Subcutaneous abdominal adipose tissue (tissue), 5 donors: ENCODE measurements around the gene DHRS2.
A peak's percentile ranks its signal among the peaks of the same experiment; 100 is the strongest.
"Not testable (repeated sequence)": the region's sequence is repeated elsewhere in the genome, so short reads cannot be mapped to it uniquely, and the experiment has no call there.

Experiments
- H3K27ac ChIP-seq: one replicate; pipeline ENCODE4 v1.7.0; 2013; ENCODE audit warnings: low read depth, mild to moderate bottlenecking, inconsistent platforms, low read length, moderate library complexity
- H3K27me3 ChIP-seq, 5 donors: one replicate each; pipeline ENCODE4 v1.7.0; 2013; ENCODE audit warnings: low read length in 5 of 5, inconsistent platforms in 1 of 5; ENCODE audit not compliant: control insufficient read depth in 5 of 5, insufficient read depth in 4 of 5
- H3K36me3 ChIP-seq, 5 donors: one replicate each; pipeline ENCODE4 v1.7.0; 2013; ENCODE audit warnings: low read length in 5 of 5; ENCODE audit not compliant: control insufficient read depth in 5 of 5, insufficient read depth in 5 of 5
- H3K4me1 ChIP-seq, 5 donors: one replicate each; pipeline ENCODE4 v1.7.0; 2013; ENCODE audit warnings: low read length in 5 of 5, mild to moderate bottlenecking in 3 of 5, moderate library complexity in 1 of 5; ENCODE audit not compliant: control insufficient read depth in 5 of 5, insufficient read depth in 5 of 5
- H3K4me3 ChIP-seq, 5 donors: one replicate each; pipeline ENCODE4 v1.7.0; 2013; ENCODE audit warnings: low read length in 5 of 5, low read depth in 1 of 5
- H3K9ac ChIP-seq, 5 donors: one replicate each; pipeline ENCODE4 v1.7.0; 2013; ENCODE audit warnings: low read length in 5 of 5, mild to moderate bottlenecking in 4 of 5, moderate library complexity in 3 of 5
- H3K9me3 ChIP-seq, 5 donors: one replicate each; pipeline ENCODE4 v1.7.0; 2013; ENCODE audit warnings: low read length in 5 of 5; ENCODE audit not compliant: control insufficient read depth in 5 of 5
- donor health status: healthy.
- donor health status: healthy.
- donor health status: healthy.
- donor health status: healthy.
- donor health status: healthy.

The DHRS2 gene

DNA sequence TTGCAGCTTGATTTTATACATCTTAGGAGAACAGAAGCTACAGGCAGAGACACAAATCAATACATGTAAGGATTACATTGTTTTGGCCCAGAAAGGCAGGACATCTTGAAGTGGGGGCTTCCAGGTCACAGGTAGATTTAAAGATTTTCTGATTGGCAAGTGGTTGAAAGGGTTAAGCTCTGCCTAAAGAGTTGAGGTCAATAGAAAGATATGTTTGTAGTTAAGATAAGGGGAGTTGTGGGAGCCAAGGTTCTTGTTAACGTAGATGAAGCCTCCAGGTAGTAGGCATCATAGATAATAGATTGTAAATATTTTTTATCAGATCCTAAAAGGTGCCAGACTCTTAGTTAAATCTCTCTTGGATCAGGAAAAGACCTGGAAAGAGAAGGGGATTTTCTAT is 5.5 kb upstream of the DHRS2 start:
- no peak overlapping the region for H3K4me3 ChIP-seq
- H3K27me3 ChIP-seq: peaks cover 0 to 3% (median 0%) of the 10 kb centered on the region in 5 donors
- peaks cover 0 to under 1% (median 0%) of the 10 kb centered on the region in 5 donors for H3K9me3 ChIP-seq
- peaks cover 0 to 8% (median 4%) of the 10 kb centered on the region in 5 donors for H3K4me1 ChIP-seq
- H3K27ac ChIP-seq: no peak overlapping the region
- no peaks in the 10 kb centered on the region for H3K36me3 ChIP-seq
- no peak overlapping the region for H3K9ac ChIP-seq

DNA sequence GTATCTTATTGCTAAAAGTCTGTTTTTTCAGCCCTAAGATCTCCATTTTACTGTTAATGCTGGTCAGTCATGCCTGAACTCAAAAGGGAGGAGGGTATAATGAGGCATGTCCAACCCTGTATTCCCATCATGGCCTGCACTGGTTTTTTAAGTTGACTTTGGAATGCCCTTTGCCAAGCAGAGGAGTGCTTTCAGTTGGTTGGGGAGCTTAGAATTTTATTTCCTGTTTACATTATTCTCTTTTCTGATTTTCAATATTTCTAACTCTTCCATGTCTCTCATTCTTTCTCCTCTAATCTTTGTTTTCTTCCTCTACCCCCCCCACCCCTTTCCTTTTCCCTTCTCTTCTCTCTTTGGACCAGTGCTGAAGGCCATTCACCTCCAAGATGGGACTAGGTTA is 4.9 kb upstream of the DHRS2 start:
- no peak overlapping the region for H3K27ac ChIP-seq
- peaks cover 0 to 3% (median 0%) of the 10 kb centered on the region in 5 donors for H3K27me3 ChIP-seq
- H3K4me1 ChIP-seq: peaks cover 0 to 8% (median 4%) of the 10 kb centered on the region in 5 donors
- H3K36me3 ChIP-seq: no peaks in the 10 kb centered on the region
- no peak overlapping the region for H3K9ac ChIP-seq
- H3K4me3 ChIP-seq: no peak overlapping the region
- peaks cover 0 to 2% (median 0%) of the 10 kb centered on the region in 5 donors for H3K9me3 ChIP-seq

DNA sequence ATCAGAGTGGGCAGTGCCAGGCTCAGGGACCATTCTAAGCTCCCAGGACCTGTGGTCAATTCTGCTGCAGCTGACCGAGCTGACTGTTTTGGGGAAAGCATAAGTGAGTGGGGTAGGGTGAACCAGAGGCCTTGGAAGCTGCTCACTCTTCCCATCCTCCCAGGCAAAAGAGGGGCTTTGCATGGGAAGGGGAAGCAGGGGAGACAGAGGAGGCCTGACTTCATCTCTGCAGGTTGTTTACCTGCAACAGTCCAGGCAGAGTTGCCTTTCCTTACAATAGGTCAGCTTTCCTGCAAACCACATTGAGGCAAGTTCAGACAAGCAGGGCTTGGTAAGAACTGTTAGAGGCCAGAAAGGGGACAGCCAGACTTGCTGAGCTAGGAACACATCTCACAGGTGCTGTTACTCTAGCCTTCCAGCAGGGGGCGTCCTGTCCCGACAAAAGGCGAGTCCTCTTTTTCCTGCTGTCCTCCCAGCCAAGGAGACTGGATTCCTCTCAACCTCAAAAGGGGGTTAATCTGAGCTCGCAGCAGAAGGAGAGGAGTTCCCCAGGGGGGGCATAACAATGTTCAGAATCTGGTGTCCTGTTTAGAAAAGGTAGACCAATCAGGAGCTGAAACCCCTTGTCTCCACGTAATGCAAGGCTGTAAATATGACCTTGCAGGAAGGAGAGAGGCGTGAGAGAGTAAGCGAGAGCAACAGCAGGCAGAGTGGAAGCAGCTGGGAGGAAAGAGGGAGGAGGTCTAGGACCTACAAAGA is 4.3 kb upstream of the DHRS2 start:
- Histone ChIP-seq H3K36me3 (no peaks in the 10 kb centered on the region), H3K4me3 (peak overlapping the region in 3 of 5 donors; percentile 33 to 57 (median 45)), H3K9me3 (peaks cover 0 to 5% (median 0%) of the 10 kb centered on the region in 5 donors), H3K27me3 (peaks cover 0 to 3% (median 0%) of the 10 kb centered on the region in 5 donors), H3K9ac (no peak overlapping the region), H3K27ac (no peak overlapping the region), H3K4me1 (peaks cover 0 to 8% (median 4%) of the 10 kb centered on the region in 5 donors)

DNA sequence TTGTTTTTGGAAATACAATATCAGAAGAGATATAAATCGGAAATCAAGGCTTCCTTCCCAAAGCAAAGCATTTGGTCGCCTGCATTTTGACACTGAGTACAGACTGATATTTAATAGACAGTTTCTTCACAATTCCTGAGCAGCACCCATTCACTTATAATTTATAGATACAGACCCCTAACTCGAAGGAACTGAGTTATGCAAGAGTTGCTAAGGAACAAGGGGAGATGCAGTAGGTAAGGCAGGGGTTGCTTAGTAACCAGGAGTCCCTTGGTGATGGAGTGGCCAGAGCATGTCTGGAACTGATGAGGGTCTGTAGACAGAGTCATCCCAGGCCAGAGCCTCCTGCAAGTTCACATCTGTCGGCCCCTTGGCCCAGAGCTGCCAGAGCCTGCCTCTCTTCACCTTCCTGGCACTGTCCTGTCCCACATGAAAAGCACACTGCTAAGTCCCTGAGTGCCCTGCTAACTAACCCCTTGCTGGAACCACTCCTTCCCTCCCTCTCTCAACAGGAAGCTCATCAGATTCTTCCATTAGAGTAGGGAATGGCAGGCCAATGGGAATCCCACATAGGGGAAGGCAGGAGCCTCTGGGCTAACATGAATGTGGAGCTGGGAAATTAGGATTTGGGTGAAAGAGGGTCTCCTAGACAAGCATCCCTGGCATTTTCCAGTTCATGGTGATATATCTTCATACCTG is 3.6 kb upstream of the DHRS2 start:
- H3K27me3 ChIP-seq: peaks cover 0 to 3% (median 0%) of the 10 kb centered on the region in 5 donors
- H3K9ac ChIP-seq: no peak overlapping the region
- no peaks in the 10 kb centered on the region for H3K36me3 ChIP-seq
- peaks cover 0 to 8% (median 4%) of the 10 kb centered on the region in 5 donors for H3K4me1 ChIP-seq
- H3K27ac ChIP-seq: no peak overlapping the region
- H3K4me3 ChIP-seq: peak overlapping the region in 1 of 5 donors; percentile 45
- H3K9me3 ChIP-seq: peaks cover 0 to 5% (median 0%) of the 10 kb centered on the region in 5 donors

DNA sequence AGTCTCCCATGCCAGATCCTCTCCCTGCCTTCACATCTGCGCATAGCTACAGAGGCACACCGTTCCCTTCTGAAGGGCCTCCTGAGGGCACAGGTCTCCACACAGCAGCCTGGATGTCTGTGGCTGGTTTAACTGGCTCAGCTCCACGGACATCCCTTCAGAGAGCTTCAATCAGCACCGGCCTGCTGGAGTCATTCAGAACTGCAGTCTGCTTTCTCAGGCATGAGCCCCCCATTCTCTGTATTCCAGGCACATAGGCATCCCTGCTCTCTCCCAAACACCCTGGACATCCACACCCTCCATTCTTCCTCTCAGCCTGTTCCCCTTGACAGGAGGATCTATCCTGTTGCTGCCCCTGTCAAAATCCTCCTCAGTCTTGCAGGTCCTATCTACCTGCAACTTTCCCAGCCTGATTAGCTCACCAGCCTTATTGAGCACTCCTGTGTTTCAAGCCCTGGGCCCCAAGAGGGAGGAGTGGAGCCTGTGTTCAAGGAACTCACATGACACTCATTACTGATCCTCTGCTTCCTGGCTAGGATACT is 2.9 kb upstream of the DHRS2 start:
- Histone ChIP-seq H3K27me3 (peaks cover 0 to 3% (median 0%) of the 10 kb centered on the region in 5 donors), H3K4me3 (no peak overlapping the region), H3K9ac (no peak overlapping the region), H3K36me3 (no peaks in the 10 kb centered on the region), H3K27ac (no peak overlapping the region), H3K9me3 (peaks cover 0 to 5% (median 0%) of the 10 kb centered on the region in 5 donors), H3K4me1 (peaks cover 0 to 8% (median 4%) of the 10 kb centered on the region in 5 donors)

DNA sequence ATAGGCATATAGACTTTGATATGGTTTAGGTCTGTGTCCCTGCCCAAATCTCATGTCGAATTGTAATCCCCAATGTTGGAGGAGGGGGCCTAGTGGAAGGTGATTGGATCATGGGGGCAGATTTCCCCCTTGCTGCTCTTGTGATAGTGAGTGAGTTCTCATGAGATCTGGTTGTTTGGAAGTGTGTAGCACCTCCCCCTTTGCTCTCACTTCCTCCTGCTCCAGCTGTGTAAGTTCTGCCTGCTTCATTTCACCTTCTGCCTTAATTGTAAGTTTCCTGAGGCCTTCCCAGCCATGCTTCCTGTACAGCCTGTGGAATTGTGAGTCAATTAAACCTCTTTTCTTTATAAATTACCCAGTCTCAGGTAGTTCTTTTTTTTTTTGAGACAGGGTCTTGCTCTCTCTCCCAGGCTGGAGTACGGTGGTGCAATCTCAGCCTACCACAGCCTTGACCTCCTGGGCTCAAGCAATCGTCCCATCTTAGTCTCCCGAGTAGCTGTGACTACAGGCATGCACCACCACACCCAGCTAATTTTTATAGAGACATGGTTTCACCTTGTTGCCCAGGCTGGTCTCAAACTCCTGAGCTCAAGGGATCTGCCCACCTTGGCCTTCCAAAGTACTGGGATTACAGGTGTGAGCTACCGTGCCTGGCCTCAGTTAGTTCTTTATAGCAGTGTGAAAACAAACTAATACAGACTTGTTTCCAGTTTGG is 1.3 kb upstream of the DHRS2 start:
- not testable (repeated sequence) for H3K9ac ChIP-seq, H3K36me3 ChIP-seq, H3K4me3 ChIP-seq, H3K9me3 ChIP-seq, H3K27ac ChIP-seq, H3K27me3 ChIP-seq
- H3K4me1 ChIP-seq: peaks cover 0 to 11% (median 4%) of the 10 kb centered on the region in 5 donors

DNA sequence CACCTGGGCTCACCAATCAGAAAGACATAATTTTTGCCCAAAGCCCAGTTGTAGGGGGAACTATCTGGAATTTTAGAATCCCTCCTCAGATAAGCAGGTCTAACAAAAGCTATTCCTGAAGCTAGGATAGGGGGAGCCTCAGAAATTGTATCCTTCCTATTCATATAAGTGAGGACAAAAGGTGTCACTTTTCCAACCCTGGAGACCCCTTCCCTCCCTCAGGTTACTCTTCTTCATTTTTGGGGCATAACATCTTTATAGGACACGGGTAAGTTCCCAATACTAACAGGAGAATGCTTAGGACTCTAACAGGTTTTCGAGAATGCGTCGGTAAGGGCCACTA is 1.1 kb downstream of the DHRS2 start:
- not testable (repeated sequence) for H3K27ac ChIP-seq

DNA sequence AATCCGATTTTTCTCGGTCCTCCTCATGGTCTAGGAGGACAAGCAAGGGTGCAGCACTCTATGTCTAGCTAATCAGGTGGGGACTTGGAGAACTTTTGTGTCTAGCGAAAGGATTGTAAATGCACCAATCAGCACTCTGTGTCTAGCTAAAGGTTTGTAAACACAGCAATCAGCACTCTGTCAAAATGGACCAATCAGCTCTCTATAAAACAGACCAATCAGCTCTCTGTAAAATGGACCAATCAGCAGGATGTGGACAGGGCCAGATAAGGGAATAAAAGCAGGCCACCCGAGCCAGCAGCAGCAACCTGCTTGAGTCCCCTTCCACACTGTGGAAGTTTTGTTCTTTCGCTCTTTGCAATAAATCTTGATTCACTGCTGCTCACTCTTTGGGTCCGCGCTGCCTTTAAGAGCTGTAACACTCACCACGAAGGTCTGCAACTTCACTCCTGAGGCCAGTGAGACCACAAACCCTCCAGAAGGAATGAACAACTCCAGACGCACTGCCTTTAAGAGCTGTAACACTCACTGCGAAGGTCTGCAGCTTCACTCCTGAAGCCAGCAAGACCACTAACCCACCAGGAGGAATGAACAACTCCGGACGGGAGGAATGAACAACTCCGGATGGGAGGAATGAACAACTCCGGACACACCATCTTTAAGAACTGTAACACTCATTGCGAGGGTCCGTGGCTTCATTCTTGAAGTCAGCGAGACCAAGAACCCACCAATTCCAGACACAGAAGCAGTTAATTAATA is 1.7 kb downstream of the DHRS2 start:
- H3K27me3 ChIP-seq, H3K9ac ChIP-seq, H3K36me3 ChIP-seq, H3K4me3 ChIP-seq, H3K27ac ChIP-seq, H3K9me3 ChIP-seq: not testable (repeated sequence)
- H3K4me1 ChIP-seq: peaks cover 3 to 17% (median 6%) of the 10 kb centered on the region in 5 donors

More for the DNA sequence above, 1.1 kb downstream of the DHRS2 start:
- H3K36me3 ChIP-seq, H3K27me3 ChIP-seq, H3K4me3 ChIP-seq, H3K9ac ChIP-seq, H3K9me3 ChIP-seq: not testable (repeated sequence)
- H3K4me1 ChIP-seq: peaks cover 3 to 17% (median 6%) of the 10 kb centered on the region in 5 donors

DNA sequence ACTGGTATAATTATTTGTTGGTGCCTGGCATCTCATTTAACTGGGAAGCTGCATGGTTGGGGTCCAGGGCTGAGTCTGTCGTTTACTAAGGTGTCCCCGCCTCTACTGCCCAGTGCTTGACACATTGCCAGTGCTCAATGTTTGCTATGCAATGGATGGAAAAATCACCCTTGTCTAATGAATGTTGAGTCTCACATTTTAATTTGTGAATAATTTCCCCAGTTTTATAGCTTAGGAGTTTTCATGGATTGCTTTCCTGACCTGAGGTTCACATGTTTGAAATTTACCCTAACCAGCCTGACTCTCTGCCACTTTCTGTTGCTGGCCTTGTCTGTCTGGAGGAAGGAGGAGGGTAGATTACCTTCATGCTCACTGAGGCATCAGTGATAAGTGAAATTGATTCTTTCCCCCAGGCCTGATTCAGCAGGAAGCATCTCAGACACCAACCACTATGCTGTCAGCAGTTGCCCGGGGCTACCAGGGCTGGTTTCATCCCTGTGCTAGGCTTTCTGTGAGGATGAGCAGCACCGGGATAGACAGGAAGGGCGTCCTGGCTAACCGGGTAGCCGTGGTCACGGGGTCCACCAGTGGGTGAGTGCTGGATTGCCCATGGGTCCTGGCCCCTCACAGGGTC is 2.4 kb downstream of the DHRS2 start:
- H3K36me3 ChIP-seq: no peaks in the 10 kb centered on the region
- H3K4me1 ChIP-seq: peaks cover 3 to 17% (median 6%) of the 10 kb centered on the region in 5 donors
- H3K9me3 ChIP-seq: peaks cover 0 to 5% (median 0%) of the 10 kb centered on the region in 5 donors
- H3K27me3 ChIP-seq: no peaks in the 10 kb centered on the region
- no peak overlapping the region for H3K9ac ChIP-seq
- no peak overlapping the region for H3K4me3 ChIP-seq
- no peak overlapping the region for H3K27ac ChIP-seq
